HL-60/S4 treated with retinoic acid at 250 ng/mL for 4 days and 3 days (cell line): Measurements from ENCODE around the gene ATG10.
"Not testable (repeated sequence)": the region's sequence is repeated elsewhere in the genome, so short reads cannot be mapped to it uniquely, and the experiment has no call there.

ENCODE experiments used
- in situ Hi-C: fragments of 300-500 bp; cut with MboI; formaldehyde crosslinking; loops from 2 replicates; pipeline ENCODE4 v1.7.0; 2022; ENCODE audit warnings: low sequenced_read_pairs

ATG10 gene

GRCh38 chr5:81971712-81972491 is at the start of gene ATG10:
ATG10 (plus strand) TSS chr5:81972023; CDS start chr5:81987571, 15,548 bp downstream.
- in situ Hi-C loops: no loop called here

DNA sequence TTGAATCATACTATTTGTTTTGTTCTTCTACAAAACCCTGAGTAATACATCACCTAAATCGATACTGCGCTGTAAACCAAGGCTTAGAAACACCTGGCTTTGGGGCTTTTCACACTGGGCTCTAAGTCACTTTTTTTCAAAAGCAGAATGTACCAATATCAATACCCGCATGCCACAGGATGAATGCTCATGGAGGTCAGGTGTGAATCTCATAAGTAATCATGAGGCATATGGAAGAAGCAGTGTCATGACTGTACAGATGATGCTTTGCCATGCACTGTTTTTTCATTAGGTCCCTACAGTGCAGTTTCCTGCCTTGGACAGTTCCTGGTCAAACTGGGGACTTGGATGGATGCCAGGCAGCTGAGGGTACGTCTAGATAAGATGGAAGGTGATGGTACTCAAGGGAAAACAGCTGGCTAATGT is 49.0 kb upstream of the ATG10 start:
- in situ Hi-C loops: no loop called here

GRCh38 chr5:81924442-81924841 is 47.4 kb upstream of the ATG10 start:
- in situ Hi-C loops: no loop called here

- in situ Hi-C loops: no loop called here
Observed at GRCh38 chr5:81925009-81925408, 46.8 kb upstream of the ATG10 start.

DNA sequence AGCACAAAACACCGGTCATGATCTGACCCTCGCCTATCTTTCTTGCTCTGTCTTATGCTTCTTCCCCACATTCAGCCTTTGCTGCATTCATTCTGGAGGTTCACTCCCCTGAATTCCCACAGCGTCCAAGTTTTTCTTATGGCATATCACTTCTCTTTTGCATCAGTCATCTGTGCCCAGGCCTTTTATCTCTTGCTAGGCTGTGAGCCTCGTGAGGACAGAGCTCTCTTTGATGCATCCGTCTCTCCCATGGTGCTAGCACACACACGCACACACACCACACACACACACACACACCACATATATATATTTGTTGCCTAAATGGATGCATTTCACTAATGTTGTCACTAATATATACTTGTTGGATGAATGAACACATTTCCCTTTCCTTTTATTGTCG is 45.8 kb upstream of the ATG10 start:
- in situ Hi-C loops: no loop called here

- in situ Hi-C loops: no loop called here
Observed at GRCh38 chr5:81936066-81936465, 35.8 kb upstream of the ATG10 start.

GRCh38 chr5:81936750-81937149 is 35.1 kb upstream of the ATG10 start:
- in situ Hi-C loops: no loop called here

- in situ Hi-C loops: no loop called here
Observed at GRCh38 chr5:81942746-81943145, 29.1 kb upstream of the ATG10 start.

- in situ Hi-C loops: no loop called here
Observed at GRCh38 chr5:81948349-81948748, 23.5 kb upstream of the ATG10 start.

GRCh38 chr5:81949462-81949861 is 22.4 kb upstream of the ATG10 start:
- in situ Hi-C loops: no loop called here

DNA sequence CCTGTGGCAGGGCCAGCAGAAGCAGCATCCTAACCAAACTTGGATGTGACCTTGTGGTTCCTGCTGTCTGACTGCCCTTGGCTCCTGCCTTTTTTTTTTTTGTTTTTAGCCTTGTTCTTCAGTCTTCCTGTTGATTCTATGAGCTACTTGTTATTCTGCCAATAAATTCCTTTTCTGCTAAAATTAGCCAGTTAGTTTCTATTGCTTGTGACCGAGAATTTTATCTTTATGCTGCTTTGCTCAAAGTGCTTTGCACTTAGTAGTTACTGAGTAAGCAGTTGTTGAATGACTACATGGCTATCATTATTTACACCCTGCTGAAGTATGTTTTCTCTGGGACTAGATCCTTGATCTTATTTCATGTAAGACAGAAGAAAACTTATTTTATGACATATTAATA is 20.8 kb upstream of the ATG10 start:
- in situ Hi-C loops: no loop called here

GRCh38 chr5:81954796-81955195 is 17.0 kb upstream of the ATG10 start:
- in situ Hi-C loops: not testable (repeated sequence)

DNA sequence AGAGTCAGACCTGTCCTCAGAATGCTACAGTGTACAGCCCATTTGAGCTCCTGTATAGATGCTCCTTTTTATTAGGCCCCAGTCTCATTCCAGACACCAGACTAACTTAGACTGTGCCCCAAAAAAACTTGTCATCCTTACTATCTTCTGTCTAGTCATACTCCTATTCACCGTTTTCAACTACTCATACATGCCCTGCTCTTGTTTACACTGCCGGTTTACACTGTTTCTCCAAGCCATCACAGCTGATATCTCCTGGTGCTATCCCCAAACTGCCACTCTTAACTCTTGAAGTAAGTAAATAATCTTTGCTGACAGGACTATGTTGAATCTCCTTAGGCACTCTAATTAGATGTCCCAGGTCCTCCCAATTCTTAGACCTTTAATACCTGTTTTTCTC is 13.7 kb upstream of the ATG10 start:
- in situ Hi-C loops: not testable (repeated sequence)

GRCh38 chr5:81961651-81962440 is 10.0 kb upstream of the ATG10 start:
- in situ Hi-C loops: no loop called here

DNA sequence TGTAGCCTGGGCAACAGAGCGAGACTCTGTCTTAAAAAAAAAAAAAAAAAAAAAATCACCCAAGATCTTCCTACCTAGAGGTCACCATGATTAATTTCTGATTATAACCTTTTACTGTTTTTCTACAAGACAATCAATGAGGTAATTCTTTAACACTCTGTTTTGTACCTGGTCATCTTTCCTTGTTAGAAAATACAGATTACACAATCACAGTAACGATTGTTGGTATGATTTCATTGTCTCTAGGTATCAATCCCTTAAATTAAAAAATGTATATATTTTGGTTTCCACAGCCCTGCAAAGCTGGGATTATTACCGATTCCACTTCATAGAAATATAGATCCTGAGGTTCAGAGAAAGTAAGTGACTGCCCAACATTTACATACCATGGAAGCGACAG is 8.3 kb upstream of the ATG10 start:
- in situ Hi-C loops: no loop called here

DNA sequence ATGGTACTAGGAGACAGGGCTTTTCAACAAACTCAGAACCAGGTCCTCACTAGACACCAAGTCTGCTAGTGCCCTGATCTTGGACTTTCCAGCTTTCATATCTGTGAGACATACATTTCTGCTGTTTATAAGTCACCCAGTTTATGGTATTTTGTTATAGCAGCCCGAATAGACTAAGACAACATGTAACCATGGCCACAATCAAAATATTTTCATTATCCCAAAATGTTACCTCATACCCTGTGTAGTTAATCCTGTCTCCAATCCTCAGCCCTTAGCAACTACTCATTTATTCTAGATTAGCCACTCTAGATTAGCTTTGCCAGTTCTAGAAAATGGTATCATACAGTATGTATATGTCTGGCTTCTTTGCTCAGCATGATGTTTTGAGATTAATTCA is 6.3 kb upstream of the ATG10 start:
- in situ Hi-C loops: no loop called here

- in situ Hi-C loops: no loop called here
Observed at GRCh38 chr5:81969226-81969625, 2.6 kb upstream of the ATG10 start.

DNA sequence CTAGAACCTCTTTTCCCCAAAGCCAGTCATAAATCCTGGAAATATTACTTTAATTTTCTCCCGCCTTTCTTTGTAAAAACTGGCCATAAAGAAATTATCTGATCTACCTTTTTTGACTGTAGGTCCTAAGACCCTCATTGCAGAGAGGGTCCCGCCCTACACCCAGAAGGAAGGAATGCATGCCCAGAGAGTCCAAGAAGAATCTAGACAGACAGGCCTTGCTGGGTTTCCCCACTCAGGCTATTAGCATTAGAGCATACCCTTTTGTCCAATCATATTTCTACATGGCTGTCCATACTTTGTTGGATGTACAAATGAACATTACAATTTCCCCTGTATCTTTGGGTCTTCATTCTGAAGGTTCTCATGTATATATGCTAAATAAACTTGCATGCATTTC is 1.9 kb upstream of the ATG10 start:
- in situ Hi-C loops: no loop called here

GRCh38 chr5:81971111-81971711 is 612 bp upstream of the ATG10 start:
- in situ Hi-C loops: no loop called here

GRCh38 chr5:81972492-81972783 is 615 bp downstream of the ATG10 start:
- in situ Hi-C loops: no loop called here

DNA sequence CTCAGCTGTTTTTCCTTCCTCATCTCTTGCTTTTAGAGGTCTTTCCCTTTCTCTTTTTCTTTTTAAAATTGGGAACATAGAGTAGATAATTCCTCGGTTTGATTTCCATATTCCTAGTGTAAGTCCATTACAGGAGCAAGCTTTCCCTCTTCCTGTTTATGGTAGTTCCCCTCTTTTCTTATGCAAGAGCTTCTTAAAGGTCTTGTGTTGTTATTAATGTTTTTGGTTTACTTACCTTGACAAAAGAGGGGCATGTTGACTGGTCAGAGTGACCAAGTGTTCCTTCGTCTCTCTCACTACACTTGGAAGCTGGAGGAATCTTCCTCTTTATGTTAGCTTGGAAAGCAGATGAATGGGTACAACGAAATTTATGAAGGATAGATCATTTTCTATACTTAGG is 8.3 kb downstream of the ATG10 start:
- in situ Hi-C loops: no loop called here
